H1 (cell line): Measurements from ENCODE around the gene KRT80. TPM values are rescaled to one million over a fixed set of nuclear protein-coding genes. Genes with fewer than 3 reads are reported as not detected.

Experiments
- CTCF ChIA-PET: fragments of 300-600 bp; sonication (Branson Sonifier 250); formaldehyde crosslinking; loops from one replicate; lab custom pipeline; 2021; ENCODE audit not compliant: partially characterized antibody; lab: Charles Lee
- POLR2A ChIA-PET: fragments of 300-600 bp; sonication (Branson Sonifier 250); formaldehyde crosslinking; loops from one replicate; lab custom pipeline; 2021; ENCODE audit warnings: inconsistent platforms; ENCODE audit not compliant: partially characterized antibody; lab: Charles Lee
- DNase-seq, 2 experiments: peaks; one replicate each; pipeline versions ENCODE4 v3.0.0 to v3.0.0-alpha.2; 2010 to 2022; ENCODE audit warnings: low spot score in 2 of 2, low read depth in 1 of 2, mixed read lengths in 1 of 2
- FAIRE-seq: peaks from 2 replicates; lab custom pipeline; 2011; peaks lifted over from hg19 to GRCh38; lab: Jason Lieb, UNC
- H2AFZ ChIP-seq: 2 replicates; pipeline ENCODE4 v1.8.1; 2012; ENCODE audit warnings: low read length, inconsistent platforms
- H2AK5ac ChIP-seq: 2 replicates; pipeline ENCODE4 v1.6.1; 2013; ENCODE audit warnings: low read depth, low read length
- H2BK120ac ChIP-seq: replicated peaks from 2 replicates; pipeline ENCODE3; 2013; ENCODE audit warnings: low read depth, low read length, inconsistent platforms
- H2BK12ac ChIP-seq: 2 replicates; pipeline ENCODE4 v1.6.1; 2013; ENCODE audit warnings: low read depth, low read length
- H2BK15ac ChIP-seq: 2 replicates; pipeline ENCODE4 v1.6.1; 2013; ENCODE audit warnings: low read length
- H2BK20ac ChIP-seq: 2 replicates; pipeline ENCODE4 v1.6.1; 2013; ENCODE audit warnings: low read length
- H2BK5ac ChIP-seq: 2 replicates; pipeline ENCODE4 v1.6.1; 2013; ENCODE audit warnings: low read depth, low read length
- H3K14ac ChIP-seq: 2 replicates; pipeline ENCODE4 v1.6.1; 2013; ENCODE audit warnings: inconsistent platforms; ENCODE audit not compliant: insufficient read length
- H3K18ac ChIP-seq: 2 replicates; pipeline ENCODE4 v1.6.1; 2013; ENCODE audit warnings: low read length; ENCODE audit errors: extremely low read depth
- H3K23ac ChIP-seq: 2 replicates; pipeline ENCODE4 v1.6.1; 2013; ENCODE audit warnings: inconsistent platforms; ENCODE audit not compliant: insufficient read length
- H3K23me2 ChIP-seq: 2 replicates; pipeline ENCODE4 v1.6.1; 2013; ENCODE audit warnings: low read depth, low read length
- H3K27ac ChIP-seq: 2 replicates; pipeline ENCODE4 v1.6.1; 2011; ENCODE audit warnings: low read depth, low read length, inconsistent platforms
- H3K27me3 ChIP-seq, 4 experiments: replicated peaks in 1 of 4; 1 replicate in 1 of 4; 2 replicates in 3 of 4; pipeline versions ENCODE4 v1.6.1 to v1.8.1; 2011 to 2013; ENCODE audit warnings: low read length in 3 of 4, mild to moderate bottlenecking in 3 of 4, inconsistent platforms in 2 of 4, mixed read lengths in 2 of 4, moderate library complexity in 1 of 4; ENCODE audit not compliant: control insufficient read depth in 3 of 4, insufficient read depth in 3 of 4; ENCODE audit errors: extremely low read depth in 1 of 4
- H3K36me3 ChIP-seq, 4 experiments: 2 replicates each; pipeline versions ENCODE4 v1.6.1 to v1.8.1; 2011 to 2013; ENCODE audit warnings: mild to moderate bottlenecking in 4 of 4, low read length in 3 of 4, moderate library complexity in 2 of 4, control low read depth in 1 of 4, inconsistent platforms in 1 of 4; ENCODE audit not compliant: insufficient read depth in 4 of 4, control insufficient read depth in 2 of 4
- H3K4ac ChIP-seq: replicated peaks from 2 replicates; pipeline ENCODE3; 2013; ENCODE audit warnings: low read length, low read depth, mixed read lengths, inconsistent platforms; ENCODE audit not compliant: insufficient read length
- H3K4me1 ChIP-seq, 4 experiments: replicated peaks in 1 of 4; 1 replicate in 1 of 4; 2 replicates in 3 of 4; pipeline versions ENCODE4 v1.6.1 to v1.8.1; 2011 to 2013; ENCODE audit warnings: low read length in 3 of 4, inconsistent platforms in 2 of 4, mixed read lengths in 1 of 4; ENCODE audit not compliant: insufficient read depth in 4 of 4, control insufficient read depth in 3 of 4
- H3K4me2 ChIP-seq, 2 experiments: 2 replicates each; pipeline versions ENCODE4 v1.6.1 to v1.8.1; 2011 to 2013; ENCODE audit warnings: low read depth in 2 of 2, low read length in 2 of 2, control low read depth in 1 of 2, inconsistent platforms in 1 of 2, mild to moderate bottlenecking in 1 of 2; ENCODE audit not compliant: insufficient read depth in 1 of 2
- H3K4me3 ChIP-seq, 4 experiments: fragments of 200-600, 300-600 bp in 1 of 4; sonication (generic), shearing (Covaris generic), sonication (Bioruptor Twin) in 1 of 4; 2 replicates each; pipeline versions ENCODE4 v1.5.1 to v1.8.1; 2011 to 2016; ENCODE audit warnings: low read length in 4 of 4, low read depth in 3 of 4, control low read depth in 2 of 4, inconsistent platforms in 2 of 4, mild to moderate bottlenecking in 2 of 4, mixed read lengths in 1 of 4, moderate library complexity in 1 of 4; ENCODE audit not compliant: insufficient read depth in 2 of 4; ENCODE audit errors: extremely low read depth in 1 of 4
- H3K56ac ChIP-seq: replicated peaks from 2 replicates; pipeline ENCODE3; 2013; ENCODE audit warnings: low read depth, mild to moderate bottlenecking, mixed read lengths, low read length, inconsistent platforms; ENCODE audit not compliant: insufficient read length
- H3K79me1 ChIP-seq: 2 replicates; pipeline ENCODE4 v1.6.1; 2013; ENCODE audit warnings: low read depth, low read length, control low read depth
- H3K79me2 ChIP-seq, 2 experiments: 2 replicates each; pipeline versions ENCODE4 v1.6.1 to v1.8.1; 2012 to 2013; ENCODE audit warnings: low read length in 2 of 2, mild to moderate bottlenecking in 2 of 2, inconsistent platforms in 1 of 2; ENCODE audit not compliant: insufficient read depth in 2 of 2, control insufficient read depth in 1 of 2
- H3K9ac ChIP-seq, 4 experiments: replicated peaks in 1 of 4; 1 replicate in 1 of 4; 2 replicates in 3 of 4; pipeline versions ENCODE4 v1.6.1 to v1.8.1; 2011 to 2013; ENCODE audit warnings: low read depth in 3 of 4, low read length in 3 of 4, control low read depth in 2 of 4, mild to moderate bottlenecking in 2 of 4, moderate library complexity in 2 of 4, inconsistent platforms in 1 of 4; ENCODE audit errors: extremely low read depth in 1 of 4
- H3K9me3 ChIP-seq, 2 experiments: 2 replicates each; pipeline versions ENCODE4 v1.6.1 to v1.8.1; 2012 to 2013; ENCODE audit warnings: mild to moderate bottlenecking in 2 of 2, moderate library complexity in 2 of 2, control low read depth in 1 of 2, inconsistent platforms in 1 of 2, low read depth in 1 of 2, low read length in 1 of 2, mixed read lengths in 1 of 2; ENCODE audit not compliant: insufficient read depth in 2 of 2
- H4K20me1 ChIP-seq, 2 experiments: replicated peaks in 1 of 2; 2 replicates each; pipeline versions ENCODE3 to v1.8.1; 2011 to 2013; ENCODE audit warnings: inconsistent platforms in 2 of 2, low read length in 2 of 2, mild to moderate bottlenecking in 1 of 2; ENCODE audit not compliant: insufficient read depth in 2 of 2, control insufficient read depth in 1 of 2
- H4K5ac ChIP-seq: 2 replicates; pipeline ENCODE4 v1.6.1; 2013; ENCODE audit warnings: low read length, low read depth, mixed read lengths, inconsistent platforms; ENCODE audit not compliant: insufficient read length
- H4K8ac ChIP-seq: 2 replicates; pipeline ENCODE4 v1.8.0; 2013; ENCODE audit warnings: mild to moderate bottlenecking, moderate library complexity, low read length, inconsistent platforms; ENCODE audit not compliant: insufficient read depth; ENCODE audit errors: extremely low read depth
- H4K91ac ChIP-seq: replicated peaks from 2 replicates; pipeline ENCODE3; 2013; ENCODE audit warnings: low read length, mixed read lengths, inconsistent platforms; ENCODE audit not compliant: insufficient read length
- WGBS, 2 experiments: shearing (Covaris generic) in 1 of 2; methylation state at CpG; one replicate each; pipeline versions ENCODE4 v1.1.6 to v1.1.7; 2013 to 2015; ENCODE audit warnings: low lambda C conversion rate in 2 of 2, mixed read lengths in 2 of 2, inconsistent platforms in 1 of 2, low coverage in 1 of 2, missing lambda C conversion rate in 1 of 2; ENCODE audit not compliant: insufficient replicate concordance in 2 of 2, insufficient coverage in 1 of 2, insufficient read length in 1 of 2; ENCODE audit errors: extremely low coverage in 1 of 2, missing lambda C conversion rate in 1 of 2; 5-methylcytosine and 5-hydroxymethylcytosine counted together
- polyA plus RNA-seq, 7 experiments: library from polyadenylated mRNA; depleted of rRNA in 3 of 7; stranded (reverse) in 5 of 7; unstranded in 2 of 7; fragments of >200 nt in 5 of 7; fragments of 200-250 nt in 2 of 7; gene quantifications; 1 replicate in 5 of 7; 2 replicates in 1 of 7; 4 replicates in 1 of 7; pipeline versions ENCODE4 v1.2.1 to v1.2.3, GENCODE V29; 2011 to 2013; ENCODE audit warnings: missing spikeins in 2 of 7, mixed read lengths in 2 of 7
- total RNA-seq: library from RNA; stranded (reverse); fragmentation: NEBNext Ultra II Directional; extraction: Animal tissue kit (Norgen Biotek cat#: 25700); gene quantifications from 2 replicates; pipeline ENCODE4 v1.2.1, GENCODE V29; 2021

The KRT80 gene
- total and polyA plus RNA-seq, 2 of the 8 experiments (the other 6 are each of a cell fraction or from before 2014, with no cell fraction given) = 0.05 TPM; not detected in 1

GRCh38 chr12:52236386-52237050, 44.7 kb upstream of the KRT80 start:
- Histone ChIP-seq H3K9ac (no peak overlapping the region), H3K36me3 (no peaks in the 10 kb centered on the region; a peak in 1 of 8 replicates), H4K8ac (no peak overlapping the region), H3K4ac (no peak overlapping the region), H3K27ac (no peak overlapping the region), H4K91ac (peak overlapping the region; percentile 63), H2BK20ac (peak overlapping the region; percentile 78), H3K56ac (no peak overlapping the region), H3K4me1 (peaks cover 14 to 40% (median 25%) of the 10 kb centered on the region in 4 experiments), H4K5ac (no peak overlapping the region), H3K4me2 (no peak overlapping the region), H2BK120ac (no peak overlapping the region), H4K20me1 (no peaks in the 10 kb centered on the region), H2BK12ac (peak overlapping the region; percentile 92; the same call in 1 of the 2 replicates), H2AK5ac (no peak overlapping the region), H3K27me3 (peaks cover 0 to 38% (median 19%) of the 10 kb centered on the region in 4 experiments; a peak in 5 of 7 replicates), H3K23me2 (peaks cover 8% of the 10 kb centered on the region; the same call in 1 of the 2 replicates), H3K79me1 (no peaks in the 10 kb centered on the region), H3K4me3 (no peak overlapping the region), H3K23ac (no peak overlapping the region), H2AFZ (no peak overlapping the region), H2BK5ac (0 out of 2 replicates have a peak overlapping the region, but pooled peaks have one; percentile 5), H3K79me2 (no peaks in the 10 kb centered on the region), H3K14ac (no peak overlapping the region), H2BK15ac (no peak overlapping the region), H3K18ac (no peak overlapping the region), H3K9me3 (no peaks in the 10 kb centered on the region)
- CTCF ChIA-PET = interaction anchor here (0.5 to 17.6 kb wide), 26 partner anchors 9 to 643 kb away, joined by 3 to 151 read pairs (median 6); no protein-coding TSS in a partner anchor
- FAIRE-seq (no peak), DNase-seq (no peak)
- WGBS, 2 experiments = 90% methylated on average over 3 of the region's 3 CpGs; no CpG with 5 or more reads in 1 of the 2 experiments
- POLR2A ChIA-PET = interaction anchor here (1.4 kb wide), 1 partner anchor 15 kb away, joined by 4 read pairs; no protein-coding TSS in a partner anchor
